Fibroblast of skin of abdomen (primary cell): ENCODE data around the gene GNAI3.

Experiments used
- DNase-seq: peaks from one replicate; pipeline ENCODE4 v3.0.0-alpha.2; 2013

The GNAI3 gene

GRCh38 chr1:109664671-109665070 lies 116.3 kb downstream of the GNAI3 start:
- DNase-seq = no peak

GRCh38 chr1:109667452-109668122 lies 119.2 kb downstream of the GNAI3 start, which contains the start of gene GSTM2:
Gene GSTM2 (plus strand): TSS chr1:109668057. CDS start chr1:109668116, 59 bp downstream.
- DNase-seq = peak; percentile 87
